PFSK-1 (cell line): Measurements from ENCODE around the gene NGB.

Experiments used
- FOXP2 ChIP-seq: optimal IDR thresholded peaks from 2 replicates; pipeline ENCODE3; 2011; ENCODE audit warnings: borderline replicate concordance, control low read depth, inconsistent platforms; ENCODE audit not compliant: insufficient read depth; ENCODE audit errors: extremely low read length, extremely low read depth
- POLR2AphosphoS5 ChIP-seq: IDR thresholded peaks from 2 replicates; pipeline ENCODE4 v1.6.1; 2012; ENCODE audit warnings: low read depth, mild to moderate bottlenecking, control low read depth, low read length, moderate library complexity
- REST ChIP-seq, 2 experiments: IDR thresholded peaks; 2 replicates each; pipeline versions ENCODE4 v1.6.1 to v1.8.0; 2011 to 2012; ENCODE audit warnings: low read depth in 2 of 2, low read length in 2 of 2, control low read depth in 1 of 2, inconsistent platforms in 1 of 2, mild to moderate bottlenecking in 1 of 2, moderate library complexity in 1 of 2; ENCODE audit not compliant: insufficient read depth in 1 of 2
- SIN3A ChIP-seq: IDR thresholded peaks from 2 replicates; pipeline ENCODE4 v1.6.1; 2012; ENCODE audit warnings: mild to moderate bottlenecking, low read length, moderate library complexity, borderline replicate concordance; ENCODE audit not compliant: insufficient read depth
- TAF1 ChIP-seq: IDR thresholded peaks from 2 replicates; pipeline ENCODE4 v1.6.1; 2012; ENCODE audit warnings: low read length, control low read depth, borderline replicate concordance; ENCODE audit not compliant: insufficient read depth

The NGB gene

GRCh38 chr14:77275041-77275580 lies 4.1 kb upstream of the NGB start:
- TF ChIP-seq FOXP2: no peak
- TF ChIP-seq TAF1: no peak
- no peak for TF ChIP-seq REST (IDR thresholded peaks at IDR 0.05; ENCODE audit: insufficient read depth in 1 of 2, low read depth in 2 of 2, low read length in 2 of 2)
- TF ChIP-seq SIN3A: no peak
- no peak for TF ChIP-seq POLR2AphosphoS5

- TF ChIP-seq FOXP2 (no peak), SIN3A (no peak), TAF1 (no peak), REST (IDR thresholded peaks at IDR 0.05; ENCODE audit: insufficient read depth in 1 of 2, low read depth in 2 of 2, low read length in 2 of 2) (no peak), POLR2AphosphoS5 (no peak)
Measured at GRCh38 chr14:77273796-77274195, 2.8 kb upstream of the NGB start.

- TF ChIP-seq TAF1 (no peak), SIN3A (no peak), REST (IDR thresholded peaks at IDR 0.05; ENCODE audit: insufficient read depth in 1 of 2, low read depth in 2 of 2, low read length in 2 of 2) (no peak), POLR2AphosphoS5 (no peak), FOXP2 (no peak)
Measured at GRCh38 chr14:77272261-77272660, 1.3 kb upstream of the NGB start.

DNA sequence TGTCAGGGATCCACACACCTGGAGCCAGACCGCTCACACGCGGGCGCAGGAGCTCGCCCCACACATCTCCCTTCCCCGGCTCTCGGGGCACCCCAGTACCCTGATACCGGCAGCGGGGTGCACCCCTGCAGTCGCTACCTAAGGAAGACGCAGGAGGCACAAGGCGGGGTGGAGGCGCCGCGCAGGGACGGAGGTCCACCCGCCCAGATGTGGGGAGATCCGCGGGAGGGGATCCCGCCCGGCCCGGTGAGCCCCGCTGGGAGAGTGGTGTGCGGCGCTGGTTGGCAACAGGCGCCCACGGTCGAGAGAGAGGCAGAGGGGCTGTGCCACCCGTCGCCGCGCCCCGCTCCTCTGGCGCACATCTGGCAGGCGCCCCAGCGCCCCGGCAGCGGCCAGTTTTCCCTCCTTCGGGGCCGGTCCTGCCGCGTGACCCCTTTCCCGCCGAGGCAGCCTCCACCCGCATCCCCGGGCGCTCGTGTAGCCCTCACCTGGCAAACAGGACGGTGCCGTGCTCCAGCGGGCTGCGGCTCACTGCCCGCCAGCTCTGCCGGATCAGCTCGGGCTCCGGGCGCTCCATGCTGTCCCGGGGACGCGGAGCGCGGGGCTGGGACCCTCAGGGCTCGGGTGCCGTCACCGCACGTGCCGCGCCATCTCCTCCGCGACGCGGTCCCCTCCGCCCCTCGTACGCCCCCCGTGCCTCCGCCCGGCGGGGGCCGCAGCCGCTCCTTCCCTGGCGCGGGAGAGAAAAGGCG lies 469 bp downstream of the NGB start:
- TF ChIP-seq TAF1 (no peak), REST (IDR thresholded peaks at IDR 0.05; ENCODE audit: insufficient read depth in 1 of 2, low read depth in 2 of 2, low read length in 2 of 2) (no peak), POLR2AphosphoS5 (no peak), FOXP2 (no peak), SIN3A (no peak)
